Medulla oblongata (tissue), 1 donor: ENCODE data around the gene PRH1.

Experiments used
- DNase-seq: peaks from one replicate; pipeline ENCODE4 v3.0.0-alpha.2; 2015; ENCODE audit errors: extremely low spot score

Gene PRH1

GRCh38 chr12:10838461-10838860, 45.6 kb downstream of the PRH1 start:
- no peak for DNase-seq
